H1 (cell line): ENCODE results near the gene KIF5C. TPM values are rescaled to one million over a fixed set of nuclear protein-coding genes. Genes with fewer than 3 reads are reported as not detected.

Experiments used
- CTCF ChIA-PET: fragments of 300-600 bp; sonication (Branson Sonifier 250); formaldehyde crosslinking; loops from one replicate; lab custom pipeline; 2021; ENCODE audit not compliant: partially characterized antibody; lab: Charles Lee
- POLR2A ChIA-PET: fragments of 300-600 bp; sonication (Branson Sonifier 250); formaldehyde crosslinking; loops from one replicate; lab custom pipeline; 2021; ENCODE audit warnings: inconsistent platforms; ENCODE audit not compliant: partially characterized antibody; lab: Charles Lee
- DNase-seq, 2 experiments: peaks; one replicate each; pipeline versions ENCODE4 v3.0.0 to v3.0.0-alpha.2; 2010 to 2022; ENCODE audit warnings: low spot score in 2 of 2, low read depth in 1 of 2, mixed read lengths in 1 of 2
- FAIRE-seq: peaks from 2 replicates; lab custom pipeline; 2011; peaks lifted over from hg19 to GRCh38; lab: Jason Lieb, UNC
- H2AFZ ChIP-seq: 2 replicates; pipeline ENCODE4 v1.8.1; 2012; ENCODE audit warnings: low read length, inconsistent platforms
- H2AK5ac ChIP-seq: 2 replicates; pipeline ENCODE4 v1.6.1; 2013; ENCODE audit warnings: low read depth, low read length
- H2BK120ac ChIP-seq: replicated peaks from 2 replicates; pipeline ENCODE3; 2013; ENCODE audit warnings: low read depth, low read length, inconsistent platforms
- H2BK12ac ChIP-seq: 2 replicates; pipeline ENCODE4 v1.6.1; 2013; ENCODE audit warnings: low read depth, low read length
- H2BK15ac ChIP-seq: 2 replicates; pipeline ENCODE4 v1.6.1; 2013; ENCODE audit warnings: low read length
- H2BK20ac ChIP-seq: 2 replicates; pipeline ENCODE4 v1.6.1; 2013; ENCODE audit warnings: low read length
- H2BK5ac ChIP-seq: 2 replicates; pipeline ENCODE4 v1.6.1; 2013; ENCODE audit warnings: low read depth, low read length
- H3K14ac ChIP-seq: 2 replicates; pipeline ENCODE4 v1.6.1; 2013; ENCODE audit warnings: inconsistent platforms; ENCODE audit not compliant: insufficient read length
- H3K18ac ChIP-seq: 2 replicates; pipeline ENCODE4 v1.6.1; 2013; ENCODE audit warnings: low read length; ENCODE audit errors: extremely low read depth
- H3K23ac ChIP-seq: 2 replicates; pipeline ENCODE4 v1.6.1; 2013; ENCODE audit warnings: inconsistent platforms; ENCODE audit not compliant: insufficient read length
- H3K23me2 ChIP-seq: 2 replicates; pipeline ENCODE4 v1.6.1; 2013; ENCODE audit warnings: low read depth, low read length
- H3K27ac ChIP-seq: 2 replicates; pipeline ENCODE4 v1.6.1; 2011; ENCODE audit warnings: low read depth, low read length, inconsistent platforms
- H3K27me3 ChIP-seq, 4 experiments: replicated peaks in 1 of 4; 1 replicate in 1 of 4; 2 replicates in 3 of 4; pipeline versions ENCODE4 v1.6.1 to v1.8.1; 2011 to 2013; ENCODE audit warnings: low read length in 3 of 4, mild to moderate bottlenecking in 3 of 4, inconsistent platforms in 2 of 4, mixed read lengths in 2 of 4, moderate library complexity in 1 of 4; ENCODE audit not compliant: control insufficient read depth in 3 of 4, insufficient read depth in 3 of 4; ENCODE audit errors: extremely low read depth in 1 of 4
- H3K36me3 ChIP-seq, 4 experiments: 2 replicates each; pipeline versions ENCODE4 v1.6.1 to v1.8.1; 2011 to 2013; ENCODE audit warnings: mild to moderate bottlenecking in 4 of 4, low read length in 3 of 4, moderate library complexity in 2 of 4, control low read depth in 1 of 4, inconsistent platforms in 1 of 4; ENCODE audit not compliant: insufficient read depth in 4 of 4, control insufficient read depth in 2 of 4
- H3K4ac ChIP-seq: replicated peaks from 2 replicates; pipeline ENCODE3; 2013; ENCODE audit warnings: low read length, low read depth, mixed read lengths, inconsistent platforms; ENCODE audit not compliant: insufficient read length
- H3K4me1 ChIP-seq, 4 experiments: replicated peaks in 1 of 4; 1 replicate in 1 of 4; 2 replicates in 3 of 4; pipeline versions ENCODE4 v1.6.1 to v1.8.1; 2011 to 2013; ENCODE audit warnings: low read length in 3 of 4, inconsistent platforms in 2 of 4, mixed read lengths in 1 of 4; ENCODE audit not compliant: insufficient read depth in 4 of 4, control insufficient read depth in 3 of 4
- H3K4me2 ChIP-seq, 2 experiments: 2 replicates each; pipeline versions ENCODE4 v1.6.1 to v1.8.1; 2011 to 2013; ENCODE audit warnings: low read depth in 2 of 2, low read length in 2 of 2, control low read depth in 1 of 2, inconsistent platforms in 1 of 2, mild to moderate bottlenecking in 1 of 2; ENCODE audit not compliant: insufficient read depth in 1 of 2
- H3K4me3 ChIP-seq, 4 experiments: fragments of 200-600, 300-600 bp in 1 of 4; sonication (generic), shearing (Covaris generic), sonication (Bioruptor Twin) in 1 of 4; 2 replicates each; pipeline versions ENCODE4 v1.5.1 to v1.8.1; 2011 to 2016; ENCODE audit warnings: low read length in 4 of 4, low read depth in 3 of 4, control low read depth in 2 of 4, inconsistent platforms in 2 of 4, mild to moderate bottlenecking in 2 of 4, mixed read lengths in 1 of 4, moderate library complexity in 1 of 4; ENCODE audit not compliant: insufficient read depth in 2 of 4; ENCODE audit errors: extremely low read depth in 1 of 4
- H3K56ac ChIP-seq: replicated peaks from 2 replicates; pipeline ENCODE3; 2013; ENCODE audit warnings: low read depth, mild to moderate bottlenecking, mixed read lengths, low read length, inconsistent platforms; ENCODE audit not compliant: insufficient read length
- H3K79me1 ChIP-seq: 2 replicates; pipeline ENCODE4 v1.6.1; 2013; ENCODE audit warnings: low read depth, low read length, control low read depth
- H3K79me2 ChIP-seq, 2 experiments: 2 replicates each; pipeline versions ENCODE4 v1.6.1 to v1.8.1; 2012 to 2013; ENCODE audit warnings: low read length in 2 of 2, mild to moderate bottlenecking in 2 of 2, inconsistent platforms in 1 of 2; ENCODE audit not compliant: insufficient read depth in 2 of 2, control insufficient read depth in 1 of 2
- H3K9ac ChIP-seq, 4 experiments: replicated peaks in 1 of 4; 1 replicate in 1 of 4; 2 replicates in 3 of 4; pipeline versions ENCODE4 v1.6.1 to v1.8.1; 2011 to 2013; ENCODE audit warnings: low read depth in 3 of 4, low read length in 3 of 4, control low read depth in 2 of 4, mild to moderate bottlenecking in 2 of 4, moderate library complexity in 2 of 4, inconsistent platforms in 1 of 4; ENCODE audit errors: extremely low read depth in 1 of 4
- H3K9me3 ChIP-seq, 2 experiments: 2 replicates each; pipeline versions ENCODE4 v1.6.1 to v1.8.1; 2012 to 2013; ENCODE audit warnings: mild to moderate bottlenecking in 2 of 2, moderate library complexity in 2 of 2, control low read depth in 1 of 2, inconsistent platforms in 1 of 2, low read depth in 1 of 2, low read length in 1 of 2, mixed read lengths in 1 of 2; ENCODE audit not compliant: insufficient read depth in 2 of 2
- H4K20me1 ChIP-seq, 2 experiments: replicated peaks in 1 of 2; 2 replicates each; pipeline versions ENCODE3 to v1.8.1; 2011 to 2013; ENCODE audit warnings: inconsistent platforms in 2 of 2, low read length in 2 of 2, mild to moderate bottlenecking in 1 of 2; ENCODE audit not compliant: insufficient read depth in 2 of 2, control insufficient read depth in 1 of 2
- H4K5ac ChIP-seq: 2 replicates; pipeline ENCODE4 v1.6.1; 2013; ENCODE audit warnings: low read length, low read depth, mixed read lengths, inconsistent platforms; ENCODE audit not compliant: insufficient read length
- H4K8ac ChIP-seq: 2 replicates; pipeline ENCODE4 v1.8.0; 2013; ENCODE audit warnings: mild to moderate bottlenecking, moderate library complexity, low read length, inconsistent platforms; ENCODE audit not compliant: insufficient read depth; ENCODE audit errors: extremely low read depth
- H4K91ac ChIP-seq: replicated peaks from 2 replicates; pipeline ENCODE3; 2013; ENCODE audit warnings: low read length, mixed read lengths, inconsistent platforms; ENCODE audit not compliant: insufficient read length
- ASH2L ChIP-seq: fragments of 200-600, 300-600 bp; sonication (generic); IDR thresholded peaks from one replicate; pipeline ENCODE4 v1.7.1; 2017; ENCODE audit warnings: low read length
- BRCA1 ChIP-seq: IDR thresholded peaks from 2 replicates; pipeline ENCODE4 v1.6.1; 2012; ENCODE audit warnings: low read depth, low read length, improper control_type of control experiment
- CHD1 ChIP-seq: IDR thresholded peaks from 2 replicates; pipeline ENCODE4 v1.6.1; 2012; ENCODE audit warnings: low read depth, low read length, improper control_type of control experiment
- GABPA ChIP-seq: IDR thresholded peaks from 2 replicates; pipeline ENCODE4 v1.6.1; 2011; ENCODE audit warnings: mild to moderate bottlenecking, low read length, moderate library complexity, borderline replicate concordance; ENCODE audit not compliant: insufficient read depth
- GTF2F1 ChIP-seq: IDR thresholded peaks from 2 replicates; pipeline ENCODE4 v1.6.1; 2012; ENCODE audit warnings: low read depth, low read length, improper control_type of control experiment, borderline replicate concordance
- POLR2A ChIP-seq, 2 experiments: IDR thresholded peaks; 1 replicate in 1 of 2; 2 replicates in 1 of 2; pipeline ENCODE4 v1.6.1; 2011; ENCODE audit warnings: low read depth in 2 of 2, low read length in 2 of 2, mild to moderate bottlenecking in 2 of 2; ENCODE audit errors: control extremely low read depth in 1 of 2
- POU5F1 ChIP-seq: IDR thresholded peaks from 2 replicates; pipeline ENCODE4 v1.6.1; 2011; ENCODE audit warnings: low read depth, mild to moderate bottlenecking, low read length, moderate library complexity
- RBBP5 ChIP-seq: IDR thresholded peaks from 2 replicates; pipeline ENCODE4 v1.7.1; 2012; ENCODE audit warnings: low read depth, mild to moderate bottlenecking, inconsistent platforms, low read length, moderate library complexity, borderline replicate concordance
- SIRT6 ChIP-seq: IDR thresholded peaks from one replicate; pipeline ENCODE4 v1.7.1; 2012; ENCODE audit warnings: low read length, inconsistent platforms
- SP1 ChIP-seq: IDR thresholded peaks from 2 replicates; pipeline ENCODE4 v1.6.1; 2011; ENCODE audit warnings: low read depth, low read length
- SUZ12 ChIP-seq: fragments of 200-600 bp; sonication (generic); IDR thresholded peaks from 2 replicates; pipeline ENCODE4 v1.6.1; 2012; ENCODE audit warnings: mild to moderate bottlenecking, inconsistent platforms, low read length, moderate library complexity, mixed read lengths
- ZNF274 ChIP-seq: IDR thresholded peaks from 2 replicates; pipeline ENCODE4 v1.7.0; 2012; ENCODE audit warnings: low read length, borderline replicate concordance; ENCODE audit errors: extremely low read depth
- WGBS, 2 experiments: shearing (Covaris generic) in 1 of 2; methylation state at CpG; one replicate each; pipeline versions ENCODE4 v1.1.6 to v1.1.7; 2013 to 2015; ENCODE audit warnings: low lambda C conversion rate in 2 of 2, mixed read lengths in 2 of 2, inconsistent platforms in 1 of 2, low coverage in 1 of 2, missing lambda C conversion rate in 1 of 2; ENCODE audit not compliant: insufficient replicate concordance in 2 of 2, insufficient coverage in 1 of 2, insufficient read length in 1 of 2; ENCODE audit errors: extremely low coverage in 1 of 2, missing lambda C conversion rate in 1 of 2; 5-methylcytosine and 5-hydroxymethylcytosine counted together
- polyA plus RNA-seq, 7 experiments: library from polyadenylated mRNA; depleted of rRNA in 3 of 7; stranded (reverse) in 5 of 7; unstranded in 2 of 7; fragments of >200 nt in 5 of 7; fragments of 200-250 nt in 2 of 7; gene quantifications; 1 replicate in 5 of 7; 2 replicates in 1 of 7; 4 replicates in 1 of 7; pipeline versions ENCODE4 v1.2.1 to v1.2.3, GENCODE V29; 2011 to 2013; ENCODE audit warnings: missing spikeins in 2 of 7, mixed read lengths in 2 of 7
- total RNA-seq: library from RNA; stranded (reverse); fragmentation: NEBNext Ultra II Directional; extraction: Animal tissue kit (Norgen Biotek cat#: 25700); gene quantifications from 2 replicates; pipeline ENCODE4 v1.2.1, GENCODE V29; 2021

Gene KIF5C
- total and polyA plus RNA-seq, 2 of the 8 experiments (the other 6 are each of a cell fraction or from before 2014, with no cell fraction given): 16.3 to 66.4 TPM

GRCh38 chr2:148981781-148982180 is 106.8 kb downstream of the KIF5C start:
- Histone ChIP-seq H3K23me2 (no peaks in the 10 kb centered on the region), H2AK5ac (no peak overlapping the region), H3K56ac (no peak overlapping the region), H3K27ac (no peak overlapping the region), H3K27me3 (no peaks in the 10 kb centered on the region), H2BK20ac (no peak overlapping the region), H3K14ac (no peak overlapping the region), H2BK12ac (no peak overlapping the region), H3K36me3 (peaks cover 2 to 35% (median 22%) of the 10 kb centered on the region in 4 experiments; a peak in 6 of 8 replicates), H3K23ac (no peak overlapping the region), H3K4me1 (peaks cover 0 to 8% (median 5%) of the 10 kb centered on the region in 4 experiments; a peak in 3 of 7 replicates), H2BK120ac (no peak overlapping the region), H4K20me1 (no peaks in the 10 kb centered on the region), H3K4me3 (no peak overlapping the region), H3K79me2 (no peaks in the 10 kb centered on the region), H3K9me3 (no peaks in the 10 kb centered on the region), H3K9ac (no peak overlapping the region), H4K91ac (no peak overlapping the region), H3K4ac (no peak overlapping the region), H3K18ac (no peak overlapping the region), H4K5ac (no peak overlapping the region), H2BK5ac (no peak overlapping the region; the same call in 1 of the 2 replicates), H2AFZ (no peak overlapping the region), H4K8ac (no peak overlapping the region), H2BK15ac (no peak overlapping the region), H3K79me1 (no peaks in the 10 kb centered on the region), H3K4me2 (no peak overlapping the region)
- ChIA-PET CTCF (interaction anchor here (1.0 to 2.1 kb wide), 7 partner anchors 8 to 341 kb away, joined by 3 to 6 read pairs (median 4); no protein-coding TSS in a partner anchor), POLR2A (no interaction called here)
- FAIRE-seq (no peak), DNase-seq (no peak)
- TF ChIP-seq GTF2F1: no peak
- no peak for TF ChIP-seq SP1
- no peak for TF ChIP-seq SUZ12
- TF ChIP-seq SIRT6: no peak
- TF ChIP-seq POU5F1: no peak
- no peak for TF ChIP-seq BRCA1
- TF ChIP-seq ASH2L: no peak
- no peak for TF ChIP-seq CHD1
- TF ChIP-seq ZNF274: no peak
- no peak for TF ChIP-seq GABPA
- TF ChIP-seq RBBP5: no peak
- no peak for TF ChIP-seq POLR2A (IDR thresholded peaks at IDR 0.05; ENCODE audit: control extremely low read depth in 1 of 2, low read depth in 2 of 2, low read length in 2 of 2)
- WGBS, 2 experiments: 91% methylated on average over 3 of the region's 3 CpGs; no CpG with 5 or more reads in 1 of the 2 experiments
